ENCODE data around the gene INTS11. TPM values are rescaled to one million over a fixed set of nuclear protein-coding genes. Genes with fewer than 3 reads are reported as not detected.

Gene INTS11
- total and polyA plus RNA-seq, 9 of the 15 experiments (the other 6 are each of a cell fraction or from before 2014, with no cell fraction given), result 3.6 to 183 (median 110) TPM

DNA sequence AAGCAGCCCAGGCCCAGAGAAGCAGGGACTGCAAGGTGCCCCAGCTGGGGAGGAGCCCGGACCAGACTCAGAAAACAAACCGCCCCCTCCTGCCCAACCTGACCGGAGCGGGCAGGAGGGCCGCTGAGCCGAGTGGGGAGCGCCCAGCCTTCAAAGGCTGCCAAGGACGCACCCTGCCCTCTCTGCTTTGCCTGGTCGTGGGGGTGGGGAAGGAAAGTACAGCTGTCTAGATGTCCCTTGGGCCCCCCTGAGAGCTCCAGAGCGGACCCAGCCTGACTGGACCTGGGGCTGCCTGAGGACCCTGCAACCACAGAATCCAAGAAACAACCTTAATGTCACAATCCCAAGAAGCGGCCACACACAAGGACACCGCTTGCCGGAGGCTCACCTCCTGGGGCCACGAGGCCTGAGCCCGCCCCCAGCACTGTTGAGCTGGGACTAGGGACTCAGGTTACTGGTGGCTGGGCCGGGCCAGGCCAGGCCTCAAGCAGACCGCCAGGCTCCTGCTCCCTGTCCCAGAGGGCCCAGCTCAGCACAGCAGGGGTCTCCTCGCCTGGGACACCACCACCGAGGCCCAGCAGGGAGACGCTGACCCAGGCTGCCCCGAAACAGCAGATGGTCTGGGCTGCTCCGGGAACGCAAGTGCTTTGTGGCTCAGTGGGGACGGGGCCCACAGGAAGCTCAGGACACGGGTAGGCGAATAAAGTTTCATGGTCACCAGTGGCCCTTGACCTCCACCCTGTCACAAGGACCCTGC is 23.4 kb upstream of the INTS11 start (continued):
- no peak for TF ChIP-seq HDAC3 (IDR thresholded peaks at IDR 0.05; ENCODE audit: borderline replicate concordance, partially characterized antibody)
- TF ChIP-seq ZNF282 (CRISPR knock-in tag; IDR thresholded peaks at IDR 0.05), result no peak
- TF ChIP-seq TFAP4 (CRISPR knock-in tag; IDR thresholded peaks at IDR 0.05; ENCODE audit: borderline replicate concordance), result peak; percentile 23; the same call in 1 of the 2 replicates
- TF ChIP-seq NFXL1 (CRISPR knock-in tag; IDR thresholded peaks at IDR 0.05), result no peak
- peak in 1 of 2 experiments; percentile 85; a peak in 2 of 4 replicates for TF ChIP-seq SIN3A (IDR thresholded peaks at IDR 0.05; ENCODE audit: borderline replicate concordance in 2 of 2, control insufficient read depth in 1 of 2, low read depth in 2 of 2, low read length in 2 of 2)
- TF ChIP-seq SMARCB1 (IDR thresholded peaks at IDR 0.05; ENCODE audit: insufficient read length, low read depth), result no peak
- TF ChIP-seq, protein P1, sequence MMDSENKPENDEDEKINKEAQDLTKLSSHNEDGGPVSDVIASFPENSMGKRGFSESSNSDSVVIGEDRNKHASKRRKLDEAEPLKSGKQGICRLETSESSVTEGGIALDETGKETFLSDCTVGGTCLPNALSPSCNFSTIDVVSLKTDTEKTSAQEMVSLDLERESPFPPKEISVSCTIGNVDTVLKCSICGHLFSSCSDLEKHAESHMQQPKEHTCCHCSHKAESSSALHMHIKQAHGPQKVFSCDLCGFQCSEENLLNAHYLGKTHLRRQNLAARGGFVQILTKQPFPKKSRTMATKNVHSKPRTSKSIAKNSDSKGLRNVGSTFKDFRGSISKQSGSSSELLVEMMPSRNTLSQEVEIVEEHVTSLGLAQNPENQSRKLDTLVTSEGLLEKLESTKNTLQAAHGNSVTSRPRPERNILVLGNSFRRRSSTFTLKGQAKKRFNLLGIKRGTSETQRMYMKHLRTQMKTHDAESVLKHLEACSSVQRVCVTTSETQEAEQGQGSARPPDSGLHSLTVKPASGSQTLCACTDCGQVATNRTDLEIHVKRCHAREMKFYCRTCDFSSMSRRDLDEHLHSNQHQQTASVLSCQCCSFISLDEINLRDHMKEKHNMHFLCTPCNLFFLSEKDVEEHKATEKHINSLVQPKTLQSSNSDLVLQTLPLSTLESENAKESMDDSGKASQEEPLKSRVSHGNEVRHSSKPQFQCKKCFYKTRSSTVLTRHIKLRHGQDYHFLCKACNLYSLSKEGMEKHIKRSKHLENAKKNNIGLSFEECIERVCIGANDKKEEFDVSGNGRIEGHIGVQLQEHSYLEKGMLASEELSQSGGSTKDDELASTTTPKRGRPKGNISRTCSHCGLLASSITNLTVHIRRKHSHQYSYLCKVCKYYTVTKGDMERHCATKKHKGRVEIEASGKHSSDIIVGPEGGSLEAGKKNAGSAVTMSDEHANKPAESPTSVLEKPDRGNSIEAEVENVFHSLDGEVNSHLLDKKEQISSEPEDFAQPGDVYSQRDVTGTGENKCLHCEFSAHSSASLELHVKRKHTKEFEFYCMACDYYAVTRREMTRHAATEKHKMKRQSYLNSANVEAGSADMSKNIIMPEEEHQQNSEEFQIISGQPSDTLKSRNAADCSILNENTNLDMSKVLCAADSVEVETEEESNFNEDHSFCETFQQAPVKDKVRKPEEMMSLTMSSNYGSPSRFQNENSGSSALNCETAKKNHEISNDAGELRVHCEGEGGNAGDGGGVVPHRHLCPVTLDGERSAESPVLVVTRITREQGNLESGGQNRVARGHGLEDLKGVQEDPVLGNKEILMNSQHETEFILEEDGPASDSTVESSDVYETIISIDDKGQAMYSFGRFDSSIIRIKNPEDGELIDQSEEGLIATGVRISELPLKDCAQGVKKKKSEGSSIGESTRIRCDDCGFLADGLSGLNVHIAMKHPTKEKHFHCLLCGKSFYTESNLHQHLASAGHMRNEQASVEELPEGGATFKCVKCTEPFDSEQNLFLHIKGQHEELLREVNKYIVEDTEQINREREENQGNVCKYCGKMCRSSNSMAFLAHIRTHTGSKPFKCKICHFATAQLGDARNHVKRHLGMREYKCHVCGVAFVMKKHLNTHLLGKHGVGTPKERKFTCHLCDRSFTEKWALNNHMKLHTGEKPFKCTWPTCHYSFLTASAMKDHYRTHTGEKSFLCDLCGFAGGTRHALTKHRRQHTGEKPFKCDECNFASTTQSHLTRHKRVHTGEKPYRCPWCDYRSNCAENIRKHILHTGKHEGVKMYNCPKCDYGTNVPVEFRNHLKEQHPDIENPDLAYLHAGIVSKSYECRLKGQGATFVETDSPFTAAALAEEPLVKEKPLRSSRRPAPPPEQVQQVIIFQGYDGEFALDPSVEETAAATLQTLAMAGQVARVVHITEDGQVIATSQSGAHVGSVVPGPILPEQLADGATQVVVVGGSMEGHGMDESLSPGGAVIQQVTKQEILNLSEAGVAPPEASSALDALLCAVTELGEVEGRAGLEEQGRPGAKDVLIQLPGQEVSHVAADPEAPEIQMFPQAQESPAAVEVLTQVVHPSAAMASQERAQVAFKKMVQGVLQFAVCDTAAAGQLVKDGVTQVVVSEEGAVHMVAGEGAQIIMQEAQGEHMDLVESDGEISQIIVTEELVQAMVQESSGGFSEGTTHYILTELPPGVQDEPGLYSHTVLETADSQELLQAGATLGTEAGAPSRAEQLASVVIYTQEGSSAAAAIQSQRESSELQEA (IDR thresholded peaks at IDR 0.05; ENCODE audit: low read depth), result no peak
- TF ChIP-seq CEBPG (CRISPR knock-in tag; IDR thresholded peaks at IDR 0.05), result 0 out of 2 replicates have a peak, but pooled peaks have one; percentile 27
- TF ChIP-seq CEBPG (tag; conservative IDR thresholded peaks at IDR 0.05 in 1 of 2, IDR thresholded peaks at IDR 0.05 in 1 of 2), result no peak
- no peak for TF ChIP-seq ZNF212 (CRISPR knock-in tag; IDR thresholded peaks at IDR 0.05)
- no peak for TF ChIP-seq ZNF444 (CRISPR knock-in tag; IDR thresholded peaks at IDR 0.05)
- no peak for TF ChIP-seq ETV1 (tag; conservative IDR thresholded peaks at IDR 0.05; ENCODE audit: low read depth)
- no peak for TF ChIP-seq TBL1XR1 (IDR thresholded peaks at IDR 0.05; ENCODE audit: low read length in 2 of 2)
- TF ChIP-seq MXD1 (CRISPR knock-in tag; IDR thresholded peaks at IDR 0.05; ENCODE audit: borderline replicate concordance, poor library complexity, severe bottlenecking), result no peak
- TF ChIP-seq CBX3 (IDR thresholded peaks at IDR 0.05; ENCODE audit: borderline replicate concordance in 1 of 2, low read length in 2 of 2), result no peak
- no peak for TF ChIP-seq ZNF589 (CRISPR knock-in tag; IDR thresholded peaks at IDR 0.05; ENCODE audit: low read depth)

All from K562 (cell line).